NOMO-1 treated with DMSO at 0.1 percent for 48 hours (cell line): ENCODE data around the gene TTC36.
"Not testable (repeated sequence)": the region's sequence is repeated elsewhere in the genome, so short reads cannot be mapped to it uniquely, and the experiment has no call there.

Experiments
- DNase-seq: peaks from one replicate; lab custom pipeline; 2025; ENCODE audit not compliant: unreplicated experiment; lab: John Stamatoyannopoulos, UW

The TTC36 gene, protein sequence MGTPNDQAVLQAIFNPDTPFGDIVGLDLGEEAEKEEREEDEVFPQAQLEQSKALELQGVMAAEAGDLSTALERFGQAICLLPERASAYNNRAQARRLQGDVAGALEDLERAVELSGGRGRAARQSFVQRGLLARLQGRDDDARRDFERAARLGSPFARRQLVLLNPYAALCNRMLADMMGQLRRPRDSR

DNA sequence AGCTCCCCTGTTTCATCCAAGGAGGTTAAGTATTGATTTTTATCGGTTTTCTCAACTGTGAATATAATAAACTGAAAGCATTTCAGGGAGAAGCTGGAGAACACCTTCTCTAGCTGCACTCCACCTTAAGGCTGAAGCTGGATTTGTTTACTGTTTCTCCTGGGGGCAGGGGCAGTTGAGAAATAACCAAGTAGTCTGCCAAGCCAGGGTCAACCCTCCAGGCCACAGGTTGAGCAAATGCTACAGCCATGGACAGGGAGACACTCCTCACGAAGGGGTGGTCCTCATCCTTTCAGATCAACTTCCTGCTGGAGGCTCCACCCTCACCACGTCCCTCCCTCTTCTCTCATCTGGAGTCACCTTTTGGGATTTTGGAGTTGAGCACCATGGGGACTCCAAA, at the start of gene TTC36:
Gene TTC36 (plus strand): TSS at position 366 of the 400 bp plus-strand sequence. CDS start 21 bp downstream, at position 387.
- no peak for DNase-seq

DNA sequence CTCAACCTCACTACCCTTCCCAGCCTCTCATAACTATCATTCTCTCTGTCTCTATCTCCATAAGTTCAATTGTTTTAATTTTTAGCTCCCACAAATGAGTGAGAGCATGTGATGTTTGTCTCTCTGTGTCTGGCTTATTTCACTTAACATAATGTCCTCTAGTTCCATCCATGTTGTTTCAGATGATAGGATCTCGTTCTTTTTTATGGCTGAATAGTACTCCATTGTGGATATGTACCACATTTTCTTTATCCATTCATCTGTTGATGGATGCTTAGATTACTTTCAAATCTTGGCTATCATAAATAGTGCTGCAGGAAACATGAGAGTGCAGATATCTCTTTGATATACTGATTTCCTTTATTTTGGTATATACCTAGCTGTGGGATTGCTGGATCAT, 46.0 kb upstream of the TTC36 start:
- not testable (repeated sequence) for DNase-seq

DNA sequence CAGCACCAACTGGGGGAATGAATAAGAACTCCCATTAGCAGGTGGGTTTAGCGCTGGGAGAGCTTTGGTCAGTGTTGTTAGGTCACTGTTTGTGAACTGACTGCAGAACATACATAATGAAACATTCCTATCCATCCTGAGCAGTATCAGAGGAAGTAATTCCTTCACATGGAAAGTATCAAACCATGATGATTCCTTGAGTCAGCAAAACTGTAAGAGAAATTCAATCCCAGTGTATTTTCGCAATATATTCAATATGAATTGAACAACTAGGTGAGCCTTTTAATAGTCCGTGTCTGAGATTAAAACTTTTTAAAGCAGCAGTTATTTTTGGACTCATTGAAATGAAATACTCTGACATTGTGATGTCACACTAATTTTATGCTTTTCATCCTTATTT, 42.9 kb upstream of the TTC36 start:
- DNase-seq, result no peak

DNA sequence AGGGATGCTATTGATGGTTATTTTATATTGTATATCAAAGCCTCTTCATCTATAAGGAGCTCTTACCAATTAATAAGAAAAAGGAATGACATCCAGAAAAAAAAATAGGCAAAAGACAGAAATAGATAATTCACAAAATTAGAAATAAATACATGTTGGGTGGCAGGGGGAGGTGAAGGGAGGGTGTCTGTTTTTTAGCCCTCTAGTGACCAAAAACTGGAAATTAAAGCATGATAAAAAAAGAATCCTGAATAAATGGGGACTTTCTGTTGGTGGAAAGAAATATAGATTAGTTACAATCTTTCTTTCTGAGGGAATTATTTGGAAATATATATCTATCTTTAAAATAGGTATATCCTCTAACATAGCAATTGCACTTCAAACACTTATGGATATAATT, 42.0 kb upstream of the TTC36 start:
- peak; percentile 15 for DNase-seq

DNA sequence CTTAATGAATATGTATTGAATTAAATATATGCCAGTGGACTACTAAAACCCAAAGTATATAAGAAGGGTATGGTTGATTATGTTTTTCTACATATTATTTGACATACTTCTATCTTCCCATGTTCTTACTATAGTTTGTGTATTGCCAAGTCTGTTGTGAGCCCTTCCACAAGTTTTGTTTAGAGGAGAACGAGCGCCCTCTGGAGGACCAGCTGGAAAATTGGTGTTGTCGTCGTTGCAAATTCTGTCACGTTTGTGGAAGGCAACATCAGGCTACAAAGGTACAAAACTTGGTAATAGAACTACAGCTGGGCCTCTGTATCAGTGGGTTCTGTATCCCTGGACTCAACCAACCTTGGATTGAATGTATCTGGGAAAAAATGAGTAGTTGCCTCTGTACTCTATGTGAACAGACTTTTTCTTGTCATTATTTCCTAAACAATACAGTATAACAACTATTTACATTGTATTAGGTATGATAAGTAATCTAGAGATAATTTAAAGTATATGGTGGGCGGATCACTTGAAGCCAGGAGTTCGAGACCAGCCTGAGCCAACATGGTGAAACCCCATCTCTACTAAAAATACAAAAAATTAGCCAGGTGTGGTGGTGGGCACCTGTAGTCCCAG, 38.7 kb upstream of the TTC36 start:
- DNase-seq, result peak; percentile 76

DNA sequence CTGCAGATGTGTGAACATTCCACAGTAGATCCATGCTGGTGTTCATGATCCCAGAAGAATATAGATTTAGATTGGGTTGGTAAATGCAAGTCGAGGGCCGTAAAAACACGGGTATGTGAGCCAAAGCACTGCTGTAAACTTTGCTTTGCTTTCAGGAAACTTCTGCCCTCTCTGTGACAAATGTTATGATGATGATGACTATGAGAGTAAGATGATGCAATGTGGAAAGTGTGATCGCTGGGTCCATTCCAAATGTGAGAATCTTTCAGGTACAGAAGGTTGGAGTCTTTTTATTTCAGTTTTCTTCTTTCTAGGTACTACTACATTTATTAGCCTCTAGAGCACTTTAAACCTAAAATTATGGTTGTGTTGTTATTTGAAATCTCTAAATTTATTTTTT, 36.2 kb upstream of the TTC36 start:
- DNase-seq, result peak; percentile 10

DNA sequence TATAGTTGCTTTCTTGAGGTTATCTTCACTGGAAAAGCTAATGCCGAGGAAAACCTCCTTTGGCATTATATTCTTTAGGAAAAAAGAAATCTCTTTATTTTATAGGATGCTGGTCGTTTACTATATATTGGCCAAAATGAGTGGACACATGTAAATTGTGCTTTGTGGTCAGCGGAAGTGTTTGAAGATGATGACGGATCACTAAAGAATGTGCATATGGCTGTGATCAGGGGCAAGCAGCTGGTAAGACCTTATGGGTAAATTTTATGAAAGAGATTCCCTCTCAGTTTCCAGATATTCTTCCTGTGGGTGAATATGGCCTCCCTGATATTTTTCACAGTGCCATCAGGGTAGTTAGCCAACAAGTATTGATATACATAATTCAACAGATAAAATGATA, 29.4 kb upstream of the TTC36 start:
- no peak for DNase-seq

DNA sequence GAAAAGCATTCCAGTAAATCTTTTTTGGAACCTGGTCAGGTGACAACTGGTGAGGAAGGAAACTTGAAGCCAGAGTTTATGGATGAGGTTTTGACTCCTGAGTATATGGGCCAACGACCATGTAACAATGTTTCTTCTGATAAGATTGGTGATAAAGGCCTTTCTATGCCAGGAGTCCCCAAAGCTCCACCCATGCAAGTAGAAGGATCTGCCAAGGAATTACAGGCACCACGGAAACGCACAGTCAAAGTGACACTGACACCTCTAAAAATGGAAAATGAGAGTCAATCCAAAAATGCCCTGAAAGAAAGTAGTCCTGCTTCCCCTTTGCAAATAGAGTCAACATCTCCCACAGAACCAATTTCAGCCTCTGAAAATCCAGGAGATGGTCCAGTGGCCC, 24.1 kb upstream of the TTC36 start:
- DNase-seq, result no peak

DNA sequence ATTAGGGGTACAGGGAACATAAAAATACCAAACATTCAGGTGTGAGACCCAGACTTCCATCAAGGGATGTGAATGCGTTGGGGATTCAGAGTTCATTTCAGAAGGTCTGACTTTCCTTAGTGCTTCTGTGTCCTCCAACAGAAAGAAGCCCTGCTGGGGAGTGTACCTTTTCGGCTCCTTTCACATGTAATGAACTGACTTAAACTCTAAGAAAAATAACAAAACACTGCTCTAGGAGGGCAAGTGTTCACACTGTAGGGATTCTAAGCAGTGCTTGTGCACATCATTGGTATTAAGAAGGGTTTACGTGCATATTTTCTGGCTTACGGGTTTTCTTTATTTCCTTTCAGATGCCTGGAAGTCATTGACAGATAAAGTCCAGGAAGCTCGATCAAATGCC, 15.7 kb upstream of the TTC36 start:
- no peak for DNase-seq

DNA sequence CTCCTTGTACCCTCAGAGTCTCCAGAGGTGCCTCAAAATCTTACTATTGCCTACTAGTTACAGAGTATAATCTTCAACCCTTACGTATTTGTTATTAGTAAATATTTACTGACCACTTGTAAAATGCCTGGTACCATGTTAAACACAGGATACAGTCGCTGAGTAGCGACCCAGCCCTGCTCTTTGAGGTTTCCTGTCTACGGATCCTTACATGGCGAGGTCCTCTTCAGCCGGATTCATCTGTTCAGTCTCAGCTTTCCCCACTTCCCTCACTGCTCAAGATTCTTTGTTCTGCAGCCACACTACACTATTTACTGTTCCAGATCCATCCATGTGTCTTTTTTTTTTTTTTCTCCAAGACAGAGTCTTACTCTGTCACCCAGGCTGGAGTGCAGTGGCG, 13.2 kb upstream of the TTC36 start:
- no peak for DNase-seq

DNA sequence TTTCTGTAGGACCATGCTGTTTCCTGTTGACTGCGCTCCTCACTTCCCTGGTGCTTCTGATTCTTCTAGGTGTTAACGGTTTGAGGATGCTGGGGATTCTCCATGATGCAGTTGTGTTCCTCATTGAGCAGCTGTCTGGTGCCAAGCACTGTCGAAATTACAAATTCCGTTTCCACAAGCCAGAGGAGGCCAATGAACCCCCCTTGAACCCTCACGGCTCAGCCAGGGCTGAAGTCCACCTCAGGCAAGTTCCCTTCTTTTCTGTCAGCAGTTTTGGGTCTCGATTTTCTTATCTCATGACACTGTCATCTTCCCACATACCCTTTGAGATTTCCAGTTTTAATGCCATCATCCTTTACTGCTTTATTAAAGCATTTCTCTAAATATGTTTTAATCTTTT, 7.7 kb upstream of the TTC36 start:
- no peak for DNase-seq

DNA sequence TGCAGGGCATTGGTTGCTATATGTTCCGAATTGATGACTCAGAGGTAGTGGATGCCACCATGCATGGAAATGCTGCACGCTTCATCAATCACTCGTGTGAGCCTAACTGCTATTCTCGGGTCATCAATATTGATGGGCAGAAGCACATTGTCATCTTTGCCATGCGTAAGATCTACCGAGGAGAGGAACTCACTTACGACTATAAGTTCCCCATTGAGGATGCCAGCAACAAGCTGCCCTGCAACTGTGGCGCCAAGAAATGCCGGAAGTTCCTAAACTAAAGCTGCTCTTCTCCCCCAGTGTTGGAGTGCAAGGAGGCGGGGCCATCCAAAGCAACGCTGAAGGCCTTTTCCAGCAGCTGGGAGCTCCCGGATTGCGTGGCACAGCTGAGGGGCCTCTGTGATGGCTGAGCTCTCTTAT, 5.4 kb upstream of the TTC36 start:
- DNase-seq, result peak; percentile 53

DNA sequence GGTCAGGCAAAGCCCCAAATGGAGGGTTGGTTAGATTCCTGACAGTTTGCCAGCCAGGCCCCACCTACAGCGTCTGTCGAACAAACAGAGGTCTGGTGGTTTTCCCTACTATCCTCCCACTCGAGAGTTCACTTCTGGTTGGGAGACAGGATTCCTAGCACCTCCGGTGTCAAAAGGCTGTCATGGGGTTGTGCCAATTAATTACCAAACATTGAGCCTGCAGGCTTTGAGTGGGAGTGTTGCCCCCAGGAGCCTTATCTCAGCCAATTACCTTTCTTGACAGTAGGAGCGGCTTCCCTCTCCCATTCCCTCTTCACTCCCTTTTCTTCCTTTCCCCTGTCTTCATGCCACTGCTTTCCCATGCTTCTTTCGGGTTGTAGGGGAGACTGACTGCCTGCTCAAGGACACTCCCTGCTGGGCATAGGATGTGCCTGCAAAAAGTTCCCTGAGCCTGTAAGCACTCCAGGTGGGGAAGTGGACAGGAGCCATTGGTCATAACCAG, 4.7 kb upstream of the TTC36 start:
- DNase-seq, result no peak

DNA sequence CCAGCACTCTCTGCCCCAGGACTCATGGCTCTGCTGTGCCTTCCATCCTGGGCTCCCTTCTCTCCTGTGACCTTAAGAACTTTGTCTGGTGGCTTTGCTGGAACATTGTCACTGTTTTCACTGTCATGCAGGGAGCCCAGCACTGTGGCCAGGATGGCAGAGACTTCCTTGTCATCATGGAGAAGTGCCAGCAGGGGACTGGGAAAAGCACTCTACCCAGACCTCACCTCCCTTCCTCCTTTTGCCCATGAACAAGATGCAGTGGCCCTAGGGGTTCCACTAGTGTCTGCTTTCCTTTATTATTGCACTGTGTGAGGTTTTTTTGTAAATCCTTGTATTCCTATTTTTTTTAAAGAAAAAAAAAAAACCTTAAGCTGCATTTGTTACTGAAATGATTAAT, 2.9 kb upstream of the TTC36 start:
- DNase-seq, result no peak

DNA sequence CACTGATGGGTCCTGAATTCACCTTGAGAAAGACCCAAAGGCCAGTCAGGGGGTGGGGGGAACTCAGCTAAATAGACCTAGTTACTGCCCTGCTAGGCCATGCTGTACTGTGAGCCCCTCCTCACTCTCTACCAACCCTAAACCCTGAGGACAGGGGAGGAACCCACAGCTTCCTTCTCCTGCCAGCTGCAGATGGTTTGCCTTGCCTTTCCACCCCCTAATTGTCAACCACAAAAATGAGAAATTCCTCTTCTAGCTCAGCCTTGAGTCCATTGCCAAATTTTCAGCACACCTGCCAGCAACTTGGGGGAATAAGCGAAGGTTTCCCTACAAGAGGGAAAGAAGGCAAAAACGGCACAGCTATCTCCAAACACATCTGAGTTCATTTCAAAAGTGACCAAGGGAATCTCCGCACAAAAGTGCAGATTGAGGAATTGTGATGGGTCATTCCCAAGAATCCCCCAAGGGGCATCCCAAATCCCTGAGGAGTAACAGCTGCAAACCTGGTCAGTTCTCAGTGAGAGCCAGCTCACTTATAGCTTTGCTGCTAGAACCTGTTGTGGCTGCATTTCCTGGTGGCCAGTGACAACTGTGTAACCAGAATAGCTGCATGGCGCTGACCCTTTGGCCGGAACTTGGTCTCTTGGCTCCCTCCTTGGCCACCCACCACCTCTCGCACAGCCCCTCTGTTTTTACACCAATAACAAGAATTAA, 2.4 kb upstream of the TTC36 start:
- peak; percentile 43 for DNase-seq

DNA sequence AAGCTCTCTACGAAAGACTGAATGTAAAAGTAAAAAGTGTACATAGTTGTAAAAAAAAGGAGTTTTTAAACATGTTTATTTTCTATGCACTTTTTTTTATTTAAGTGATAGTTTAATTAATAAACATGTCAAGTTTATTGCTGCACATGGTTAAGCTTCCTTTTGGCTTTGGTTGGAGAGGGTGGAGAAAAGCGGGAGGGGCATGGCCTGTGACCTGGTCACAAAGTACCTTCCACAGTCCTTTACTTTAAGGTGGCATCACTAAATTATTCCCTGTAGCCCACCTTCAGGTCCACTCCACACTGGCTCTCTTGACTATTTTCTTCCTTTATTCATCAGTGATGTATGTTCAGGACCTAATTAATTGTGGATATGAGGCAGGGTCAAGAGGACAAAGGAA, 586 bp upstream of the TTC36 start:
- no peak for DNase-seq

DNA sequence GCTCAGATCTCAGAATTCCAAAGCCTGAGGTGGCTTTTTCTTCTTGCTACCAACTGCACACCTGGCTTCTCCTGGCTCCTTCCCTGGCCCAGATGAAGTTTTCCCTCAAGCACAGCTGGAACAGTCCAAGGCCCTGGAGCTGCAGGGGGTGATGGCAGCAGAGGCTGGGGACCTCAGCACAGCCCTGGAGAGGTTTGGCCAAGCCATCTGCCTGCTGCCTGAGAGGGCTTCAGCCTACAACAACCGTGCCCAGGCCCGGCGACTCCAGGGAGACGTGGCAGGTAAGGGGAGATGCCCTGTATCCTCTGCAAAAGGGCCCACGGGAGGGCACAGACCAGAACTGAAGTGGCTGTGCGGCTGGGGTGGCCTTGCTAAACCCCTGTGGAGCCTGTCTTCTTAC, 1.2 kb downstream of the TTC36 start:
- no peak for DNase-seq

DNA sequence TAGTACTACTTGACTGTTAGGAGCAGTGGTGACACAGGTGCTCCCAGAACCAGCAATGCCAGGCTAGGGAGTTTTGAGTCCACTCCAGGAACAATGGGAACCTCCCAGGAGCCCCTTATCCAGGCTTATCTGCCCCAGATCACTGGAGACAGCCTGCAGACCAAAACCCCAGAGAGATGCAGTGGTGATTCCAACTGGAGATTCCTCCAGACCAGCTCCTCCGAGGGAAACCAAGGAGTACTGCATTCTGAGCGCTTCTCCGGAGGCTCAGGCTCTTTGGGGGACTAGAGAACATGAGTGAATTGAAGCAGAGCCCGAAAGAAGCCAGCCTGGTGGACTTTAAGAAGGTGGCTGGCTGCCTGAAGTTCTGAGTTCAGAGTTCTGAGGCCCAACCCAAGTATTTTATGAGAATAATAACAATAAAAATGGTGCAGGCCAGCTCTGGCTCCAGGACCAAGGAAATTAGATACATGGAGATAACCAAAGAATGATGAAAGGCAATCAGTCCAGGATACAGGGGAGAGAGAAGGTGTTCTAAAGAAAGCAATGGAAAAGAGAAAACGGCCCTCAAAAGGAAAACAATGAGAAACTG, 2.4 kb downstream of the TTC36 start:
- no peak for DNase-seq

DNA sequence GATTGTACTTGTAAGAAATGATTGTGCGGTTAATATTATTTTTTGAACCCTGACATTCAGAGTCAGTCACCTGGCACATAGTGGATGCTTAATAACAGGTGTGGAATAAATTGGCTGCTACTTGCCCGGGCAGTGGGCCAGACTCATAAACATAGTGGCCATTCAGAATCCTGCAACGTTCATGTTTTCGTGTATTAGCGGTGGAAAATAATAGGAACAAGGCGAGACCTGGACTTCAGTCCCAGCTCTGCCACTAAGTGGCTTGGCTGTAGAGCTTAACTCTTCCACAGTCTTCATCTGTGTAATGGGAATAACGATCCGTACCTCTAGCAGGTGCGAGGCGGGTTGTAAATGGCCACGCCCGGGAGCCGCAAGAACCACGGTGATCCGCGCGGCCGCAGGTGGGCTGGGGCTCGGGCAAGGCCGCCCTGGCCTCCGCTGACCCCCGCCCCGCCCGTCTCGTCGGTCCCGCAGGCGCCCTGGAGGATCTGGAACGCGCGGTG, 3.0 kb downstream of the TTC36 start:
- no peak for DNase-seq

DNA sequence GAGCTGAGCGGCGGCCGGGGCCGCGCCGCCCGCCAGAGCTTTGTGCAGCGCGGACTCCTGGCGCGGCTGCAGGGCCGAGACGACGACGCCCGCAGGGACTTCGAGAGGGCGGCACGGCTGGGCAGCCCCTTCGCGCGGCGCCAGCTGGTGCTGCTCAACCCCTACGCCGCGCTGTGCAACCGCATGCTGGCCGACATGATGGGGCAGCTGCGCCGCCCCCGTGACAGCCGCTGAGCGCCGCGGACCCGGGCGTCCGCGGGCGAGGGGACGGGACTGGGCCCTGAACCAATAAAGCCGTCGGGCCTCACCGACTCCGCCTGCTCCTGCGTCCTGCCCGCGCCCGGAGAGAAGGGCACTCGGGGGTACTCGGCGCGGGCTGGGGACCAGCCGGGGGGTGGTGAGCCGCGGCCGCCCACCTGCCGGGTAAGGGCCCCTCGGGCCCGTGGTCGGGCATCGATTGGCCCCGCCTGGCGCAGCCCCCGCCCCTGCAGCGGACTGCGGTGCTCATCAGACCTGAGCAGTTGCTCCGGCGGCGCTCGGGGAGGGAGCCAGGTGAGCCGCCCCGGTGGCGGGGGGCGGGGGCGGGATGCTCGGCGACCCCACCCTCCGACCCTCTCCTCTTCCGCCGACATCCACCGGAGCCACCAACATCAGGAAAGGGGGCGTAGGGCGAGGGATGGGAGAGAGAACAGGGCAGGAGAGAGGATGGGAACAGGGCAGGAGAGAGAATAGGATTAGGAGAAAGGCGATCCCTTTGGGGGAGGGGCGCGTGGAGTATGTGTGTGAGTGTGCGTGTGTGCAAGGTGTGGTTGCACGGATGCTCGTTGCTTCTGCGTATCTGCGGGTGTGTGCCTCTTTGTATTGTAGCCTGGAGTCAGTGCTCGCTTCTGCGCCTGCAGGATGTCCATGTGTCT, 3.7 kb downstream of the TTC36 start, which contains the start of gene TMEM25:
Gene TMEM25 (plus strand): TSS at position 510 of the 914 bp plus-strand sequence. CDS start 610 bp downstream, outside the sequence.
- peak; percentile 41 for DNase-seq
